Neutrophil (primary cell): ENCODE data around the gene OR10G3.
"Not testable (repeated sequence)": the region's sequence is repeated elsewhere in the genome, so short reads cannot be mapped to it uniquely, and the experiment has no call there.

Experiments used
- H3K27ac ChIP-seq: fragments of 200-600 bp; sonication (generic); 2 replicates; pipeline ENCODE4 v1.5.1; 2016; ENCODE audit warnings: mild to moderate bottlenecking, moderate library complexity
- H3K27me3 ChIP-seq: fragments of 200-600 bp; sonication (generic); 2 replicates; pipeline ENCODE4 v1.6.0; 2016; ENCODE audit warnings: mild to moderate bottlenecking
- H3K36me3 ChIP-seq: fragments of 200-600 bp; sonication (generic); 2 replicates; pipeline ENCODE4 v1.5.1; 2017
- H3K4me1 ChIP-seq, 2 experiments: fragments of 200-600 bp in 1 of 2; sonication (generic) in 1 of 2; 1 replicate in 1 of 2; 2 replicates in 1 of 2; pipeline versions ENCODE4 v1.5.1 to v1.6.1; 2013 to 2016; ENCODE audit warnings: low read depth in 1 of 2, low read length in 1 of 2, mild to moderate bottlenecking in 1 of 2, moderate library complexity in 1 of 2; ENCODE audit not compliant: control insufficient read depth in 1 of 2, insufficient read depth in 1 of 2
- H3K4me3 ChIP-seq, 2 experiments: fragments of 200-600 bp in 1 of 2; sonication (generic) in 1 of 2; 1 replicate in 1 of 2; 2 replicates in 1 of 2; pipeline ENCODE4 v1.5.1; 2013 to 2016; ENCODE audit warnings: low read depth in 1 of 2, low read length in 1 of 2, mild to moderate bottlenecking in 1 of 2, moderate library complexity in 1 of 2
- H3K9me3 ChIP-seq: fragments of 200-600 bp; sonication (generic); 2 replicates; pipeline ENCODE4 v1.5.1; 2016
- CTCF ChIP-seq: fragments of 200-600 bp; sonication (generic); IDR thresholded peaks from 2 replicates; pipeline ENCODE4 v1.5.1; 2016; ENCODE audit warnings: antibody characterized with exemption

OR10G3 gene

GRCh38 chr14:21556378-21557083 lies 23.3 kb downstream of the OR10G3 start:
- no peak overlapping the region for H3K4me3 ChIP-seq
- H3K36me3 ChIP-seq = no peaks in the 10 kb centered on the region
- H3K9me3 ChIP-seq = no peaks in the 10 kb centered on the region
- TF ChIP-seq CTCF = no peak
- no peaks in the 10 kb centered on the region for H3K27me3 ChIP-seq
- peaks cover 3 to 4% of the 10 kb centered on the region in 2 experiments for H3K4me1 ChIP-seq
- no peak overlapping the region for H3K27ac ChIP-seq

GRCh38 chr14:21553266-21553665 lies 26.6 kb downstream of the OR10G3 start:
- no peak overlapping the region for H3K4me3 ChIP-seq
- H3K27me3 ChIP-seq = peaks cover 6% of the 10 kb centered on the region
- H3K36me3 ChIP-seq = no peaks in the 10 kb centered on the region

GRCh38 chr14:21544588-21544987 lies 35.3 kb downstream of the OR10G3 start:
- H3K9me3 ChIP-seq, H3K36me3 ChIP-seq, H3K4me3 ChIP-seq, H3K4me1 ChIP-seq, H3K27ac ChIP-seq: not testable (repeated sequence)
- peaks cover 14% of the 10 kb centered on the region for H3K27me3 ChIP-seq

More at GRCh38 chr14:21553266-21553665, 26.6 kb downstream of the OR10G3 start:
- TF ChIP-seq CTCF = no peak
- Histone ChIP-seq H3K27ac (no peak overlapping the region), H3K4me1 (peaks cover 3 to 4% of the 10 kb centered on the region in 2 experiments), H3K9me3 (no peaks in the 10 kb centered on the region)

DNA sequence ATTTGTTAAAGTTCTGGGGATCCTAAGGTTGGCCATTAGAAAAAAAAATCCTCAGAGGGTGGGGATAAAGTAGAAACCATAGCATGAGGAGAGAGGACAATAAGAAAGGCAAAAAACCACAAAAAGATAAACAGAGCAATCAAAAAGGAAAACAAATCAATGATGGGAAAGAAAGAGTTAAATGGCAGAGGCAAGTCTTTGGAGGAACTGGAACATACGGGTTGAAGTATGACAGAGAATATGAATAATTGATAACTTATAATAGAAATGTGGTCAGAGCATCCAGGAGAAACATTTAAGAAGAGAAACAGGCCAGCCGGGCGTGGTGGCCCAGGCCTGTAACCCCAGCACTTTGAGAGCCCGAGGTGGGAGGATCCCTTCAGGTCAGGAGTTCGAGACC lies 35.9 kb downstream of the OR10G3 start:
- Histone ChIP-seq H3K4me1 (no peaks in the 10 kb centered on the region), H3K27ac (no peak overlapping the region), H3K9me3 (no peaks in the 10 kb centered on the region), H3K27me3 (peaks cover 20% of the 10 kb centered on the region), H3K4me3 (no peak overlapping the region), H3K36me3 (no peaks in the 10 kb centered on the region)
- TF ChIP-seq CTCF = no peak

DNA sequence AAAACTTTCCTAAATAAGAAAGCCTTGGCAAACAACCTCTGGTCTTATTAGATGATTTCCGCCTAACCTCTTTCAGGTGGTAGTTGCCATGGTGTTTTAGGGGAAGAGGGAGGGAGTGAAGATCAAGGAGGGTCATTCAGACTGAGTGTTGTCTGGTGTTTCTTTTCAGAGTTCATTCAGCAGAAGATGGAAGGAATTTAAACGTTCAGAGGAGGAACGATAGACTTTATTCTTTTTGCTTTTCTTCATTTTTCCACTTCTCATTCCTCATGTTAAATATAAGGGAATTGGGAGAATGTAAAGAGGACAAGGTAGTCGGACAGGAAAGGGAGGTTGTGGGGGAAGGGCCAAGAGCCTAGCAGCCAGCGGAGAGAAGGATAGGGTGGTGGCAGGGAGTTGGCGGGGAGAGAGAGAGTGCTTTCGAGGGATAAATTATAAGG lies 36.3 kb downstream of the OR10G3 start:
- H3K27ac ChIP-seq = no peak overlapping the region
- H3K36me3 ChIP-seq = no peaks in the 10 kb centered on the region
- H3K4me1 ChIP-seq = no peaks in the 10 kb centered on the region
- H3K27me3 ChIP-seq = peaks cover 24% of the 10 kb centered on the region
- no peaks in the 10 kb centered on the region for H3K9me3 ChIP-seq
- TF ChIP-seq CTCF = no peak
- no peak overlapping the region for H3K4me3 ChIP-seq

GRCh38 chr14:21541413-21542074 lies 38.3 kb downstream of the OR10G3 start:
- Histone ChIP-seq H3K27me3 (peaks cover 44% of the 10 kb centered on the region), H3K36me3 (no peaks in the 10 kb centered on the region), H3K27ac (no peak overlapping the region), H3K9me3 (no peaks in the 10 kb centered on the region), H3K4me3 (no peak overlapping the region), H3K4me1 (no peaks in the 10 kb centered on the region)
- TF ChIP-seq CTCF = no peak
